HG03571 (cell line): ENCODE data around the gene ZNF335.

Source experiments
- ATAC-seq: cut with Tn5 transposase; IDR thresholded peaks from one replicate; pipeline ENCODE4 v1.9.1; 2021; ENCODE audit not compliant: unreplicated experiment

The ZNF335 gene

GRCh38 chr20:45953672-45954071, 18.3 kb downstream of the ZNF335 start:
- ATAC-seq = no peak

GRCh38 chr20:45952861-45953260, 19.1 kb downstream of the ZNF335 start:
- ATAC-seq = no peak

GRCh38 chr20:45951925-45952834, 19.8 kb downstream of the ZNF335 start:
- ATAC-seq = no peak

- no peak for ATAC-seq
Observed at GRCh38 chr20:45950330-45950646, 21.7 kb downstream of the ZNF335 start.

GRCh38 chr20:45949542-45950329, 22.3 kb downstream of the ZNF335 start:
- ATAC-seq = no peak

- no peak for ATAC-seq
Observed at GRCh38 chr20:45948742-45949541, 23.1 kb downstream of the ZNF335 start.

GRCh38 chr20:45948261-45948733, 23.7 kb downstream of the ZNF335 start:
- ATAC-seq = no peak

- ATAC-seq = no peak
Observed at GRCh38 chr20:45947110-45947866, 24.7 kb downstream of the ZNF335 start.

- ATAC-seq = no peak
Observed at GRCh38 chr20:45946149-45946970, 25.6 kb downstream of the ZNF335 start.

GRCh38 chr20:45945678-45946148, 26.3 kb downstream of the ZNF335 start:
- no peak for ATAC-seq

GRCh38 chr20:45944965-45945677, 26.9 kb downstream of the ZNF335 start:
- ATAC-seq = no peak

- no peak for ATAC-seq
Observed at GRCh38 chr20:45944151-45944964, 27.6 kb downstream of the ZNF335 start.

GRCh38 chr20:45943613-45944012, 28.4 kb downstream of the ZNF335 start:
- no peak for ATAC-seq

GRCh38 chr20:45940469-45940868, 31.5 kb downstream of the ZNF335 start:
- ATAC-seq = no peak

- no peak for ATAC-seq
Observed at GRCh38 chr20:45940053-45940452, 31.9 kb downstream of the ZNF335 start.

GRCh38 chr20:45938727-45939438, 33.1 kb downstream of the ZNF335 start:
- ATAC-seq = no peak

GRCh38 chr20:45937765-45938164, 34.2 kb downstream of the ZNF335 start:
- no peak for ATAC-seq
